OCI-LY1 (cell line): Measurements from ENCODE around the gene ZNF22.

Source experiments
- EZH2 ChIP-seq: fragments of 200-600 bp; sonication (generic), shearing (Covaris generic); IDR thresholded peaks from 2 replicates; pipeline ENCODE4 v1.8.0; 2017; ENCODE audit warnings: borderline replicate concordance, mixed run types, mild to moderate bottlenecking, antibody characterized with exemption, low read length, moderate library complexity, mixed read lengths
- TF ChIP-seq, protein P1 (sequence below): fragments of 200-600 bp; sonication (generic), shearing (Covaris generic); IDR thresholded peaks from 2 replicates; pipeline ENCODE4 v1.5.1; 2017; ENCODE audit warnings: mild to moderate bottlenecking, antibody characterized with exemption, low read length, moderate library complexity, mixed read lengths

DNA sequence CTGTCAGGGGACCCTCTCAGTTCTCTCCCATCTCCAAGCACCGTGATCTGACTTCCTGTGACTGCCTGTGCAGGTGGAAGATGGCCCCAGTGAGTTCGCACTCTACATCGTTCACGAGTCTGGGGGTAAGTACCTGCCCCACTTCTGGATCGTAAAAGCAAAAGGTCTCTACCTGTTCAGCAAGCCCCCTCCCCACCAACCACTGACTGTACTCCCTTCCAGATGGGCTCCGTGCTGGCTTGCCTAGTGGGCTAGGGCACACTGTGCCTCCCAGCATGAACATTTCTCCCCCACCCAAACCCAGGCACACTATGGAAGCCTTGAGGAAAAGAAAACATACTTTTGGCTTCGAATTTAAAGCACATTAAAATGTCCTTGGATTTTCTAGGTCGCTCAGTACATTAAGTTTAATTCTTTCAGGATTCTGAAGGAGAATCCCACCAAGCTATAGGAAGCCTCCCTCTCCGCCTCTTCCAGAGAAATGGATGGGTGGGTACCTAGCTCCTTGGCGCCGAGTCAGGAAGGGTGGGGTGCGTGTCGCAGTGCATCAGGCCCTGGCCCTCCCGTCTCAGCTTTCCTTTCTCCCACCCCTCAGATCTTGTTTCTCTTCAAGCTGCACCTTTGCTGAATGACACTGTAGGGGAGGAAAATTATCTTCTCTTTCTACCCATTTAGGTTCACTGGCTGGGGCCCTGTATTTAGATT is 11.0 kb upstream of the ZNF22 start:
- TF ChIP-seq, protein P1, sequence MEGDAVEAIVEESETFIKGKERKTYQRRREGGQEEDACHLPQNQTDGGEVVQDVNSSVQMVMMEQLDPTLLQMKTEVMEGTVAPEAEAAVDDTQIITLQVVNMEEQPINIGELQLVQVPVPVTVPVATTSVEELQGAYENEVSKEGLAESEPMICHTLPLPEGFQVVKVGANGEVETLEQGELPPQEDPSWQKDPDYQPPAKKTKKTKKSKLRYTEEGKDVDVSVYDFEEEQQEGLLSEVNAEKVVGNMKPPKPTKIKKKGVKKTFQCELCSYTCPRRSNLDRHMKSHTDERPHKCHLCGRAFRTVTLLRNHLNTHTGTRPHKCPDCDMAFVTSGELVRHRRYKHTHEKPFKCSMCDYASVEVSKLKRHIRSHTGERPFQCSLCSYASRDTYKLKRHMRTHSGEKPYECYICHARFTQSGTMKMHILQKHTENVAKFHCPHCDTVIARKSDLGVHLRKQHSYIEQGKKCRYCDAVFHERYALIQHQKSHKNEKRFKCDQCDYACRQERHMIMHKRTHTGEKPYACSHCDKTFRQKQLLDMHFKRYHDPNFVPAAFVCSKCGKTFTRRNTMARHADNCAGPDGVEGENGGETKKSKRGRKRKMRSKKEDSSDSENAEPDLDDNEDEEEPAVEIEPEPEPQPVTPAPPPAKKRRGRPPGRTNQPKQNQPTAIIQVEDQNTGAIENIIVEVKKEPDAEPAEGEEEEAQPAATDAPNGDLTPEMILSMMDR: no peak
- TF ChIP-seq EZH2: no peak
